HepG2 (cell line): ENCODE measurements around the gene SYPL2. TPM values are rescaled to one million over a fixed set of nuclear protein-coding genes. Genes with fewer than 3 reads are reported as not detected.

Experiments used
- ASH2L ChIP-seq: fragments of 300-600, 200-600 bp; sonication (generic); IDR thresholded peaks from 2 replicates; pipeline ENCODE4 v1.7.0; 2017; ENCODE audit warnings: low read depth, mild to moderate bottlenecking, moderate library complexity, mixed read lengths, low read length; ENCODE audit not compliant: insufficient read length
- GTF2F1 ChIP-seq: fragments of 150-350 bp; IDR thresholded peaks from 2 replicates; pipeline ENCODE4 v1.6.1; 2014; ENCODE audit warnings: low read length
- GZF1 ChIP-seq: sonication (generic); formaldehyde crosslinking; IDR thresholded peaks from 2 replicates; pipeline ENCODE4 v1.5.1; 2020; ENCODE audit warnings: mild to moderate bottlenecking, missing genetic modification reagents
- KDM2A ChIP-seq: sonication (generic); formaldehyde crosslinking; IDR thresholded peaks from 2 replicates; pipeline ENCODE4 v1.4.0; 2020; ENCODE audit warnings: low read depth, missing genetic modification reagents, borderline replicate concordance
- MTF2 ChIP-seq: sonication (generic); formaldehyde crosslinking; IDR thresholded peaks from 2 replicates; pipeline ENCODE4 v1.5.0; 2020; ENCODE audit warnings: missing genetic modification reagents, borderline replicate concordance
- NCOA1 ChIP-seq: sonication (generic); formaldehyde crosslinking; IDR thresholded peaks from 2 replicates; pipeline ENCODE4 v1.9.0; 2021; ENCODE audit warnings: missing genetic modification reagents
- NFIC ChIP-seq: IDR thresholded peaks from 2 replicates; pipeline ENCODE4 v1.6.1; 2012; ENCODE audit warnings: mild to moderate bottlenecking, low read length, inconsistent platforms
- NR2F1 ChIP-seq, 2 experiments: fragments of 450-650 bp in 1 of 2; formaldehyde crosslinking in 1 of 2; IDR thresholded peaks; 2 replicates each; pipeline versions ENCODE4 v1.5.0 to v1.6.1; 2016 to 2020; ENCODE audit warnings: mild to moderate bottlenecking in 1 of 2, missing compliant biosample characterization in 1 of 2, missing genetic modification reagents in 1 of 2, moderate library complexity in 1 of 2
- NRL ChIP-seq: sonication (generic); formaldehyde crosslinking; IDR thresholded peaks from 2 replicates; pipeline ENCODE4 v1.5.0; 2020; ENCODE audit warnings: missing genetic modification reagents, mild to moderate bottlenecking, moderate library complexity, borderline replicate concordance
- RFXANK ChIP-seq: IDR thresholded peaks from 2 replicates; pipeline ENCODE4 v1.6.1; 2016
- RNF2 ChIP-seq: fragments of 450-650 bp; conservative IDR thresholded peaks from 2 replicates; pipeline ENCODE4 v1.6.1; 2016; ENCODE audit warnings: low read depth
- SIX4 ChIP-seq: sonication (generic); formaldehyde crosslinking; IDR thresholded peaks from 2 replicates; pipeline ENCODE4 v1.4.0; 2020; ENCODE audit warnings: missing genetic modification reagents
- STAG1 ChIP-seq: sonication (generic); formaldehyde crosslinking; IDR thresholded peaks from 2 replicates; pipeline ENCODE4 v1.4.0; 2020; ENCODE audit warnings: missing genetic modification reagents
- U2AF2 ChIP-seq: fragments of 200-400 bp; formaldehyde crosslinking; IDR thresholded peaks from 2 replicates; pipeline ENCODE4 v1.6.1; 2017; ENCODE audit warnings: low read depth, mild to moderate bottlenecking, low read length
- ZFP41 ChIP-seq: sonication (generic); formaldehyde crosslinking; IDR thresholded peaks from 2 replicates; pipeline ENCODE4 v1.4.0; 2020; ENCODE audit warnings: mild to moderate bottlenecking, missing genetic modification reagents, borderline replicate concordance
- ZNF207 ChIP-seq: fragments of 450-650 bp; IDR thresholded peaks from 2 replicates; pipeline ENCODE4 v1.6.1; 2016; ENCODE audit warnings: antibody characterized with exemption, borderline replicate concordance
- ZNF552 ChIP-seq: sonication (generic); formaldehyde crosslinking; IDR thresholded peaks from 2 replicates; pipeline ENCODE4 v1.9.0; 2022; ENCODE audit warnings: missing genetic modification reagents, mild to moderate bottlenecking, borderline replicate concordance
- ZNF570 ChIP-seq: sonication (generic); formaldehyde crosslinking; IDR thresholded peaks from 2 replicates; pipeline ENCODE4 v1.4.0; 2020; ENCODE audit warnings: mild to moderate bottlenecking, missing genetic modification reagents, borderline replicate concordance
- polyA plus RNA-seq, 8 experiments: library from polyadenylated mRNA; depleted of rRNA in 3 of 8; stranded (reverse) in 7 of 8; unstranded in 1 of 8; fragments of >200 nt; fragmentation: Illumina TruSeq in 4 of 8; extraction: Trizol in 4 of 8; gene quantifications; 2 replicates each; pipeline versions ENCODE4 v1.2.1 to v1.2.3, GENCODE V29; 2011 to 2016; ENCODE audit warnings: low read depth in 4 of 8, missing spikeins in 1 of 8, mixed read lengths in 1 of 8; ENCODE audit not compliant: insufficient read depth in 1 of 8
- total RNA-seq, 5 experiments: library from RNA; depleted of rRNA; stranded (reverse); fragments of >200 nt; fragmentation: Illumina TruSeq; extraction: Trizol; gene quantifications; 2 replicates each; pipeline ENCODE4 v1.2.3, GENCODE V29; 2016; ENCODE audit warnings: low read depth in 1 of 5
- TF ChIP-seq, protein P1 (sequence below): sonication (generic); formaldehyde crosslinking; IDR thresholded peaks from 2 replicates; pipeline ENCODE4 v1.8.0; 2022; ENCODE audit warnings: mild to moderate bottlenecking, missing genetic modification reagents
- TF ChIP-seq, protein P2 (sequence below): sonication (generic); formaldehyde crosslinking; IDR thresholded peaks from 2 replicates; pipeline ENCODE4 v1.4.0; 2020; ENCODE audit warnings: mild to moderate bottlenecking, missing genetic modification reagents
- TF ChIP-seq, protein P3 (sequence below): IDR thresholded peaks from 2 replicates; pipeline ENCODE4 v1.6.1; 2016
- TF ChIP-seq, protein P4 (sequence below): sonication (generic); formaldehyde crosslinking; IDR thresholded peaks from 2 replicates; pipeline ENCODE4 v1.5.0; 2020; ENCODE audit warnings: mild to moderate bottlenecking, missing genetic modification reagents
- TF ChIP-seq, protein P5 (sequence below): sonication (generic); formaldehyde crosslinking; IDR thresholded peaks from 2 replicates; pipeline ENCODE4 v1.8.1; 2022; ENCODE audit warnings: mild to moderate bottlenecking, missing genetic modification reagents

Gene SYPL2
- total and polyA plus RNA-seq, 2 of the 13 experiments (the other 11 are each of a cell fraction or from before 2014, with no cell fraction given): 0.17 to 0.24 TPM

DNA sequence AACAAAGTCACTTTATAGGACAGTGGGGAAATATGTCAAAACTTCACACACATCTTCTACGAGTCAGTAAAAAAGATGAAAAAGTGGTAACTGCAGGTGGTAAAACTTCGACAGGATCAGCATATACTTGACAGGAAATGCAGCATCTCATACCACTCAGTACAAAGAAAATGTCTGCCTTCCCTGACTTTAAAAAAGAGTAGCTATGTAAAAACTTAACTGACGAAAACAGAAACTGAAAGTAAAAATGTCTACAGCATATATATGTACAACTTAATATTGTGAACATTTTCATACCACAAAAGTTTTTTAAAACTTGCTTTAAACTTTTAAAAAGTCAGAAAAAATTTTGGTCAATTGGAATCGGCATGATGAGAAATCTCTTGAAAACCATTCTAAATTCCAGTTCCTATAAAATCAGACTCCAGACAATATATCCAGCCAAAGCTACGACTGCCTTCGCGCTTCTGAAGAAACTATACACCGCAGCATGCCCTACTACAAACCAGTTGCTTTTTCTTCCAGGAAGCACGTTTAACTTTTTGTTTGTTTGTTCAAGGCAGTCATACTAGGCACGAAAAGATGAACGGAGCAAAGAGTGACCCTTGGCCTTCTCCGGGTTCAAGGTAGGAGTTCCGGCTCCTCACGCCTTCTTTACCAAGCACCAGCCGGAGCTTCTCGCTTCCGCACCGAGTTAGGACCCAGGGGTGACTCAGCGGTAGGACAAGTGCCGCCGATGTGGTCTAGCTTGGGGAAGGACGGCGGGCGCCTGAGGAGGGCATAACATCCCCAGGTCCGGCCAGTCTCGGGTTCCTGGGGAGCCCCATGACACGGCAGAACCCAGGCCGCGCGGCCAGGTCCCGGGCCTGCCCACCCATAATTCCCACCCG lies 40.7 kb upstream of the SYPL2 start (continued):
- TF ChIP-seq, protein P1, sequence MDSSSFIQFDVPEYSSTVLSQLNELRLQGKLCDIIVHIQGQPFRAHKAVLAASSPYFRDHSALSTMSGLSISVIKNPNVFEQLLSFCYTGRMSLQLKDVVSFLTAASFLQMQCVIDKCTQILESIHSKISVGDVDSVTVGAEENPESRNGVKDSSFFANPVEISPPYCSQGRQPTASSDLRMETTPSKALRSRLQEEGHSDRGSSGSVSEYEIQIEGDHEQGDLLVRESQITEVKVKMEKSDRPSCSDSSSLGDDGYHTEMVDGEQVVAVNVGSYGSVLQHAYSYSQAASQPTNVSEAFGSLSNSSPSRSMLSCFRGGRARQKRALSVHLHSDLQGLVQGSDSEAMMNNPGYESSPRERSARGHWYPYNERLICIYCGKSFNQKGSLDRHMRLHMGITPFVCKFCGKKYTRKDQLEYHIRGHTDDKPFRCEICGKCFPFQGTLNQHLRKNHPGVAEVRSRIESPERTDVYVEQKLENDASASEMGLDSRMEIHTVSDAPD: no peak
- TF ChIP-seq ZFP41 (CRISPR knock-in tag) (no peak), GZF1 (CRISPR knock-in tag) (no peak), NFIC (0 out of 2 replicates have a peak, but pooled peaks have one; percentile 5), U2AF2 (no peak), NRL (CRISPR knock-in tag) (no peak), RFXANK (no peak), ZNF207 (no peak), NR2F1 (CRISPR knock-in tag; IDR thresholded peaks at IDR 0.05) (peak in 1 of 2 experiments; percentile 68; a peak in 1 of 4 replicates), RNF2 (no peak), ZNF570 (CRISPR knock-in tag) (no peak; the same call in 1 of the 2 replicates), ASH2L (no peak), SIX4 (CRISPR knock-in tag) (no peak), MTF2 (CRISPR knock-in tag) (no peak), STAG1 (CRISPR knock-in tag) (no peak), ZNF552 (no peak), KDM2A (no peak), GTF2F1 (no peak), NCOA1 (CRISPR knock-in tag) (no peak)
- TF ChIP-seq, protein P2, sequence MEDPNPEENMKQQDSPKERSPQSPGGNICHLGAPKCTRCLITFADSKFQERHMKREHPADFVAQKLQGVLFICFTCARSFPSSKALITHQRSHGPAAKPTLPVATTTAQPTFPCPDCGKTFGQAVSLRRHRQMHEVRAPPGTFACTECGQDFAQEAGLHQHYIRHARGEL (CRISPR knock-in tag): no peak
- TF ChIP-seq, protein P3, sequence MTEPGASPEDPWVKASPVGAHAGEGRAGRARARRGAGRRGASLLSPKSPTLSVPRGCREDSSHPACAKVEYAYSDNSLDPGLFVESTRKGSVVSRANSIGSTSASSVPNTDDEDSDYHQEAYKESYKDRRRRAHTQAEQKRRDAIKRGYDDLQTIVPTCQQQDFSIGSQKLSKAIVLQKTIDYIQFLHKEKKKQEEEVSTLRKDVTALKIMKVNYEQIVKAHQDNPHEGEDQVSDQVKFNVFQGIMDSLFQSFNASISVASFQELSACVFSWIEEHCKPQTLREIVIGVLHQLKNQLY (CRISPR knock-in tag): no peak
- TF ChIP-seq, protein P4, sequence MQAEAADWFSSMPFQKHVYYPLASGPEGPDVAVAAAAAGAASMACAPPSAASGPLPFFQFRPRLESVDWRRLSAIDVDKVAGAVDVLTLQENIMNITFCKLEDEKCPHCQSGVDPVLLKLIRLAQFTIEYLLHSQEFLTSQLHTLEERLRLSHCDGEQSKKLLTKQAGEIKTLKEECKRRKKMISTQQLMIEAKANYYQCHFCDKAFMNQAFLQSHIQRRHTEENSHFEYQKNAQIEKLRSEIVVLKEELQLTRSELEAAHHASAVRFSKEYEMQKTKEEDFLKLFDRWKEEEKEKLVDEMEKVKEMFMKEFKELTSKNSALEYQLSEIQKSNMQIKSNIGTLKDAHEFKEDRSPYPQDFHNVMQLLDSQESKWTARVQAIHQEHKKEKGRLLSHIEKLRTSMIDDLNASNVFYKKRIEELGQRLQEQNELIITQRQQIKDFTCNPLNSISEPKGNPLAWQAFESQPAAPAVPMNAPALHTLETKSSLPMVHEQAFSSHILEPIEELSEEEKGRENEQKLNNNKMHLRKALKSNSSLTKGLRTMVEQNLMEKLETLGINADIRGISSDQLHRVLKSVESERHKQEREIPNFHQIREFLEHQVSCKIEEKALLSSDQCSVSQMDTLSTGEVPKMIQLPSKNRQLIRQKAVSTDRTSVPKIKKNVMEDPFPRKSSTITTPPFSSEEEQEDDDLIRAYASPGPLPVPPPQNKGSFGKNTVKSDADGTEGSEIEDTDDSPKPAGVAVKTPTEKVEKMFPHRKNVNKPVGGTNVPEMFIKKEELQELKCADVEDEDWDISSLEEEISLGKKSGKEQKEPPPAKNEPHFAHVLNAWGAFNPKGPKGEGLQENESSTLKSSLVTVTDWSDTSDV: no peak
- TF ChIP-seq, protein P5, sequence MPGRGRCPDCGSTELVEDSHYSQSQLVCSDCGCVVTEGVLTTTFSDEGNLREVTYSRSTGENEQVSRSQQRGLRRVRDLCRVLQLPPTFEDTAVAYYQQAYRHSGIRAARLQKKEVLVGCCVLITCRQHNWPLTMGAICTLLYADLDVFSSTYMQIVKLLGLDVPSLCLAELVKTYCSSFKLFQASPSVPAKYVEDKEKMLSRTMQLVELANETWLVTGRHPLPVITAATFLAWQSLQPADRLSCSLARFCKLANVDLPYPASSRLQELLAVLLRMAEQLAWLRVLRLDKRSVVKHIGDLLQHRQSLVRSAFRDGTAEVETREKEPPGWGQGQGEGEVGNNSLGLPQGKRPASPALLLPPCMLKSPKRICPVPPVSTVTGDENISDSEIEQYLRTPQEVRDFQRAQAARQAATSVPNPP (CRISPR knock-in tag): no peak
